ENCODE data around the gene SLC15A4.

GRCh38 chr12:128813392-128813791 is 10.4 kb downstream of the SLC15A4 start:
- TF ChIP-seq CTCF (conservative IDR thresholded peaks at IDR 0.05) (no peak), EZH2 (IDR thresholded peaks at IDR 0.05; ENCODE audit: low read depth) (no peak)
